HCT116 (cell line): ENCODE results near the gene PHF21A. TPM values are rescaled to one million over a fixed set of nuclear protein-coding genes. Genes with fewer than 3 reads are reported as not detected.

Source experiments
- ATAC-seq: fragments of 200-7000 bp; cut with Tn5 transposase; 2 replicates; pipeline ENCODE4 v1.9.1; 2020; ENCODE audit warnings: mild to moderate bottlenecking, moderate library complexity
- BruUV-seq: library from RNA; stranded (reverse); fragments of 400-500 nt; replicated peaks from 2 replicates; lab custom pipeline; 2021; lab: Mats Ljungman, UMichigan
- CTCF ChIA-PET: fragments of 300-600 bp; sonication (Branson Sonifier 250); formaldehyde crosslinking; loops from one replicate; lab custom pipeline; 2021; ENCODE audit warnings: antibody characterized with exemption; lab: Charles Lee
- POLR2A ChIA-PET: fragments of 300-600, 350-600 bp; sonication (Branson Sonifier 250); formaldehyde crosslinking; loops from one replicate; lab custom pipeline; 2021; ENCODE audit warnings: antibody characterized with exemption; lab: Charles Lee
- RAD21 ChIA-PET, 2 experiments: fragments of 300-600 bp; sonication (Branson Sonifier 250); formaldehyde crosslinking; loops; one replicate each; lab custom pipeline; 2023; ENCODE audit warnings: low total read pairs in 2 of 2; ENCODE audit not compliant: uncharacterized antibody in 2 of 2, unreplicated experiment in 2 of 2, low non-redundant PET in 1 of 2; lab: Charles Lee
- DNase-seq: peaks from one replicate; pipeline ENCODE4 v3.0.0-alpha.2; 2010; ENCODE audit warnings: low read depth, low spot score
- H2AFZ ChIP-seq: fragments of 200-600 bp; shearing (Covaris generic), sonication (generic); 2 replicates; pipeline ENCODE4 v1.6.1; 2017; ENCODE audit warnings: low read depth, mixed run types, mixed read lengths, antibody characterized with exemption, low read length; ENCODE audit not compliant: poor library complexity, severe bottlenecking
- H3K27ac ChIP-seq: 2 replicates; pipeline ENCODE4 v1.5.1; 2012; ENCODE audit warnings: low read depth, low read length
- H3K27me3 ChIP-seq: fragments of 200-600 bp; sonication (generic); 2 replicates; pipeline ENCODE4 v1.6.1; 2016; ENCODE audit warnings: mixed run types, low read length, mixed read lengths; ENCODE audit not compliant: insufficient read depth
- H3K36me3 ChIP-seq, 2 experiments: fragments of 200-500 bp in 1 of 2; fragments of 200-600 bp in 1 of 2; sonication (Bioruptor generic) in 1 of 2; sonication (generic) in 1 of 2; 2 replicates each; pipeline versions ENCODE4 v1.5.1 to v1.6.1; 2014 to 2016; ENCODE audit warnings: low read length in 2 of 2, inconsistent platforms in 1 of 2, mixed read lengths in 1 of 2, mixed run types in 1 of 2; ENCODE audit not compliant: insufficient read depth in 2 of 2, control insufficient read depth in 1 of 2
- H3K4me1 ChIP-seq, 2 experiments: fragments of 200-600 bp in 1 of 2; sonication (generic) in 1 of 2; 2 replicates each; pipeline versions ENCODE4 v1.5.1 to v1.6.1; 2012 to 2017; ENCODE audit warnings: low read length in 2 of 2, inconsistent platforms in 1 of 2, mild to moderate bottlenecking in 1 of 2, mixed read lengths in 1 of 2, mixed run types in 1 of 2, moderate library complexity in 1 of 2; ENCODE audit not compliant: insufficient read depth in 2 of 2, control insufficient read depth in 1 of 2
- H3K4me2 ChIP-seq: fragments of 200-600 bp; sonication (generic); 2 replicates; pipeline ENCODE4 v1.6.1; 2017; ENCODE audit warnings: mixed run types, low read length, mixed read lengths
- H3K4me3 ChIP-seq, 2 experiments: fragments of 200-600 bp in 1 of 2; sonication (generic) in 1 of 2; replicated peaks in 1 of 2; 2 replicates each; pipeline ENCODE4 v1.5.1; 2011 to 2016; ENCODE audit warnings: low read length in 2 of 2, control low read depth in 1 of 2, low read depth in 1 of 2, mild to moderate bottlenecking in 1 of 2, mixed read lengths in 1 of 2, mixed run types in 1 of 2
- H3K79me2 ChIP-seq: fragments of 200-600 bp; sonication (generic); 2 replicates; pipeline ENCODE4 v1.6.1; 2017; ENCODE audit warnings: mild to moderate bottlenecking, mixed run types, low read length, moderate library complexity, mixed read lengths; ENCODE audit not compliant: insufficient read depth
- H3K9ac ChIP-seq: fragments of 200-600 bp; sonication (generic); 2 replicates; pipeline ENCODE4 v1.6.1; 2016; ENCODE audit warnings: low read length, mixed read lengths
- H3K9me2 ChIP-seq: fragments of 200-600 bp; sonication (generic), shearing (Covaris generic); 2 replicates; pipeline ENCODE4 v1.6.1; 2017; ENCODE audit warnings: mixed run types, mild to moderate bottlenecking, moderate library complexity; ENCODE audit not compliant: insufficient read depth
- H3K9me3 ChIP-seq, 2 experiments: fragments of 200-500 bp in 1 of 2; fragments of 200-600 bp in 1 of 2; sonication (Bioruptor generic) in 1 of 2; sonication (generic) in 1 of 2; 2 replicates each; pipeline ENCODE4 v1.6.1; 2014 to 2017; ENCODE audit warnings: low read length in 2 of 2, mixed read lengths in 2 of 2, inconsistent platforms in 1 of 2, low read depth in 1 of 2, mild to moderate bottlenecking in 1 of 2, mixed run types in 1 of 2, moderate library complexity in 1 of 2; ENCODE audit not compliant: control insufficient read depth in 1 of 2, insufficient read depth in 1 of 2
- H4K20me1 ChIP-seq: fragments of 200-600 bp; sonication (generic), shearing (Covaris generic); 2 replicates; pipeline ENCODE4 v1.6.1; 2017; ENCODE audit warnings: mixed run types, mild to moderate bottlenecking, moderate library complexity; ENCODE audit not compliant: insufficient read depth
- CBX3 ChIP-seq: IDR thresholded peaks from 2 replicates; pipeline ENCODE4 v1.6.1; 2012; ENCODE audit warnings: low read depth
- CTCF ChIP-seq, 3 experiments: fragments of 200-600 bp in 1 of 3; sonication (generic) in 1 of 3; IDR thresholded peaks in 2 of 3; conservative IDR thresholded peaks in 1 of 3; 2 replicates each; pipeline ENCODE4 v1.5.1; 2012 to 2017; ENCODE audit warnings: low read depth in 2 of 3, low read length in 2 of 3, antibody characterized with exemption in 1 of 3, borderline replicate concordance in 1 of 3, control low read depth in 1 of 3, mild to moderate bottlenecking in 1 of 3, mixed read lengths in 1 of 3, mixed run types in 1 of 3, moderate library complexity in 1 of 3; ENCODE audit not compliant: insufficient read depth in 1 of 3
- EZH2 ChIP-seq: fragments of 200-600 bp; sonication (generic); IDR thresholded peaks from 2 replicates; pipeline ENCODE4 v1.6.1; 2017; ENCODE audit warnings: antibody characterized with exemption, mixed run types
- EZH2phosphoT487 ChIP-seq: fragments of 200-600 bp; IDR thresholded peaks from 2 replicates; pipeline ENCODE4 v1.6.1; 2018; ENCODE audit warnings: antibody characterized with exemption, borderline replicate concordance
- FOSL1 ChIP-seq: IDR thresholded peaks from 2 replicates; pipeline ENCODE4 v1.6.1; 2012; ENCODE audit warnings: low read depth
- MAX ChIP-seq: IDR thresholded peaks from 2 replicates; pipeline ENCODE4 v1.6.1; 2012
- POLR2A ChIP-seq: IDR thresholded peaks from 2 replicates; pipeline ENCODE4 v1.7.0; 2011; ENCODE audit warnings: borderline replicate concordance; ENCODE audit not compliant: insufficient read depth, insufficient read length; ENCODE audit errors: extremely low read depth
- POLR2AphosphoS5 ChIP-seq: IDR thresholded peaks from 2 replicates; pipeline ENCODE4 v1.6.1; 2011; ENCODE audit warnings: mild to moderate bottlenecking, low read depth, low read length, moderate library complexity
- YY1 ChIP-seq: IDR thresholded peaks from 2 replicates; pipeline ENCODE4 v1.6.1; 2011; ENCODE audit warnings: low read length, low read depth, moderate library complexity, mild to moderate bottlenecking; ENCODE audit not compliant: insufficient replicate concordance; ENCODE audit errors: extremely low read depth
- ZFX ChIP-seq: fragments of 450-650 bp; IDR thresholded peaks from 2 replicates; pipeline ENCODE4 v1.6.1; 2017
- ZNF274 ChIP-seq: fragments of 200-500 bp; sonication (Bioruptor generic); IDR thresholded peaks from 2 replicates; pipeline ENCODE4 v1.6.1; 2014; ENCODE audit warnings: mild to moderate bottlenecking, low read depth, low read length, inconsistent platforms
- intact Hi-C: fragments of 100-400 bp; cut with micrococcal nuclease; formaldehyde crosslinking; loops from 2 replicates; pipeline ENCODE4 v1.10.0; 2022
- total RNA-seq: library from RNA; stranded (reverse); gene quantifications from one replicate; pipeline ENCODE4 v1.2.1, GENCODE V29; 2021; ENCODE audit not compliant: unreplicated experiment
- TF ChIP-seq, protein P1 (sequence below): IDR thresholded peaks from 2 replicates; pipeline ENCODE4 v1.6.1; 2012; ENCODE audit warnings: low read depth

PHF21A gene
- total RNA-seq, 1 experiment from 2014 or later: 27.0 TPM

- Histone ChIP-seq H3K9ac (no peak overlapping the region), H3K36me3 (peaks cover 0 to 32% of the 10 kb centered on the region in 2 experiments), H3K4me1 (peaks cover 11 to 24% of the 10 kb centered on the region in 2 experiments), H3K9me2 (no peaks in the 10 kb centered on the region), H3K27me3 (no peaks in the 10 kb centered on the region), H2AFZ (no peak overlapping the region), H3K9me3 (no peaks in the 10 kb centered on the region), H3K4me2 (no peak overlapping the region), H4K20me1 (no peaks in the 10 kb centered on the region), H3K79me2 (peaks cover 14% of the 10 kb centered on the region), H3K27ac (no peak overlapping the region), H3K4me3 (no peak overlapping the region)
- ChIA-PET RAD21 (no interaction called here), CTCF (no interaction called here), POLR2A (no interaction called here)
- ATAC-seq: no peak
- no TSS peak for BruUV-seq
- no peak for TF ChIP-seq ZFX
- intact Hi-C loops: no loop called here
- no peak for DNase-seq
Observed at GRCh38 chr11:45925550-45925949, 195.7 kb downstream of the PHF21A start.

- ATAC-seq (no peak), DNase-seq (no peak)
- Histone ChIP-seq H3K9ac (no peak overlapping the region), H3K27me3 (no peaks in the 10 kb centered on the region), H3K9me2 (no peaks in the 10 kb centered on the region), H3K4me2 (no peak overlapping the region), H3K9me3 (no peaks in the 10 kb centered on the region), H3K27ac (no peak overlapping the region), H3K4me1 (peaks cover 11 to 21% of the 10 kb centered on the region in 2 experiments), H3K79me2 (peaks cover 14% of the 10 kb centered on the region), H3K4me3 (no peak overlapping the region), H4K20me1 (no peaks in the 10 kb centered on the region), H3K36me3 (peaks cover 0 to 32% of the 10 kb centered on the region in 2 experiments), H2AFZ (no peak overlapping the region)
- intact Hi-C loops: no loop called here
- ChIA-PET CTCF (no interaction called here), POLR2A (no interaction called here), RAD21 (no interaction called here)
- TF ChIP-seq YY1 (no peak), CTCF (IDR thresholded peaks at IDR 0.05 in 2 of 3, conservative IDR thresholded peaks at IDR 0.05 in 1 of 3; ENCODE audit: borderline replicate concordance in 1 of 3, insufficient read depth in 1 of 3, low read depth in 2 of 3, low read length in 2 of 3) (no peak), CBX3 (no peak), EZH2 (no peak), EZH2phosphoT487 (no peak), MAX (no peak), ZNF274 (no peak), FOSL1 (no peak), POLR2A (no peak), POLR2AphosphoS5 (no peak)
- TF ChIP-seq, protein P1, sequence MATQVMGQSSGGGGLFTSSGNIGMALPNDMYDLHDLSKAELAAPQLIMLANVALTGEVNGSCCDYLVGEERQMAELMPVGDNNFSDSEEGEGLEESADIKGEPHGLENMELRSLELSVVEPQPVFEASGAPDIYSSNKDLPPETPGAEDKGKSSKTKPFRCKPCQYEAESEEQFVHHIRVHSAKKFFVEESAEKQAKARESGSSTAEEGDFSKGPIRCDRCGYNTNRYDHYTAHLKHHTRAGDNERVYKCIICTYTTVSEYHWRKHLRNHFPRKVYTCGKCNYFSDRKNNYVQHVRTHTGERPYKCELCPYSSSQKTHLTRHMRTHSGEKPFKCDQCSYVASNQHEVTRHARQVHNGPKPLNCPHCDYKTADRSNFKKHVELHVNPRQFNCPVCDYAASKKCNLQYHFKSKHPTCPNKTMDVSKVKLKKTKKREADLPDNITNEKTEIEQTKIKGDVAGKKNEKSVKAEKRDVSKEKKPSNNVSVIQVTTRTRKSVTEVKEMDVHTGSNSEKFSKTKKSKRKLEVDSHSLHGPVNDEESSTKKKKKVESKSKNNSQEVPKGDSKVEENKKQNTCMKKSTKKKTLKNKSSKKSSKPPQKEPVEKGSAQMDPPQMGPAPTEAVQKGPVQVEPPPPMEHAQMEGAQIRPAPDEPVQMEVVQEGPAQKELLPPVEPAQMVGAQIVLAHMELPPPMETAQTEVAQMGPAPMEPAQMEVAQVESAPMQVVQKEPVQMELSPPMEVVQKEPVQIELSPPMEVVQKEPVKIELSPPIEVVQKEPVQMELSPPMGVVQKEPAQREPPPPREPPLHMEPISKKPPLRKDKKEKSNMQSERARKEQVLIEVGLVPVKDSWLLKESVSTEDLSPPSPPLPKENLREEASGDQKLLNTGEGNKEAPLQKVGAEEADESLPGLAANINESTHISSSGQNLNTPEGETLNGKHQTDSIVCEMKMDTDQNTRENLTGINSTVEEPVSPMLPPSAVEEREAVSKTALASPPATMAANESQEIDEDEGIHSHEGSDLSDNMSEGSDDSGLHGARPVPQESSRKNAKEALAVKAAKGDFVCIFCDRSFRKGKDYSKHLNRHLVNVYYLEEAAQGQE: no peak
- BruUV-seq: no TSS peak
Observed at GRCh38 chr11:45924927-45925326, 196.3 kb downstream of the PHF21A start.
